Right cardiac atrium (tissue), 5 donors: ENCODE measurements around the gene MARS1. TPM values are rescaled to one million over a fixed set of nuclear protein-coding genes. Genes with fewer than 3 reads are reported as not detected.
"Not testable (repeated sequence)": the region's sequence is repeated elsewhere in the genome, so short reads cannot be mapped to it uniquely, and the experiment has no call there.

Experiments used
- ATAC-seq, 2 donors: fragments of 200-7000 bp; cut with Tn5 transposase; one replicate each; pipeline versions ENCODE4 v1.8.0 to v1.9.1; 2020; ENCODE audit warnings: moderate library complexity in 2 of 2, mild to moderate bottlenecking in 1 of 2
- DNase-seq, 3 donors: peaks; one replicate each; pipeline ENCODE4 v3.0.0-alpha.2; 2020
- H3K27ac ChIP-seq: one replicate; pipeline ENCODE4 v1.5.1; 2013; ENCODE audit warnings: mild to moderate bottlenecking, low read length, control low read depth, moderate library complexity
- H3K27me3 ChIP-seq: one replicate; pipeline ENCODE4 v1.6.1; 2013; ENCODE audit not compliant: control insufficient read depth, insufficient read depth
- H3K4me1 ChIP-seq: one replicate; pipeline ENCODE4 v1.6.1; 2013; ENCODE audit warnings: low read length; ENCODE audit not compliant: control insufficient read depth, insufficient read depth
- H3K4me3 ChIP-seq: one replicate; pipeline ENCODE4 v1.5.1; 2013; ENCODE audit warnings: low read length, control low read depth
- H3K9me3 ChIP-seq: one replicate; pipeline ENCODE4 v1.6.1; 2013; ENCODE audit warnings: low read length; ENCODE audit not compliant: control insufficient read depth
- WGBS: extraction: QIAGEN DNeasy Blood & Tissue Kit; methylation state at CpG from one replicate; pipeline ENCODE4 v1.1.7; 2013; 5-methylcytosine and 5-hydroxymethylcytosine counted together
- intact Hi-C, 4 donors: fragments of 100-400 bp; cut with DNase I; formaldehyde crosslinking; loops; one replicate each; pipeline versions ENCODE4 v1.11.0 to v1.14.0; 2022 to 2023
- microRNA-seq, 2 donors: library from miRNA; unstranded; fragments of <30 nt; microRNA quantifications; one replicate each; pipeline ENCODE4 v1.2.0, GENCODE V29; 2020 to 2021
- polyA plus RNA-seq: library from polyadenylated mRNA; stranded (reverse); fragments of 200-250 nt; gene quantifications from one replicate; pipeline ENCODE4 v1.2.3, GENCODE V29; 2013
- total RNA-seq, 4 donors: library from RNA; stranded (reverse); fragmentation: NEBNext Ultra II Directional; extraction: Animal tissue kit (Norgen Biotek cat#: 25700); gene quantifications; one replicate each; pipeline ENCODE4 v1.2.1, GENCODE V29; 2021
- donor health status: healthy with polysubstance abuse.
- donor health status: DM: no; HTN: yes; CAD: no.
- donor health status: DM: no; HTN: no; CAD: no.
- donor health status: DM: no; HTN: yes; CAD: no; lungs with severe emphysema.
- donor health status: DM: yes; HTN: yes; CAD: no.

Gene MARS1
- total and polyA plus RNA-seq, 5 donors: 54.9 to 89.8 (median 70.0) TPM

- Histone ChIP-seq H3K27ac (no peak overlapping the region), H3K4me3 (no peak overlapping the region), H3K4me1 (no peaks in the 10 kb centered on the region), H3K9me3 (no peaks in the 10 kb centered on the region), H3K27me3 (no peaks in the 10 kb centered on the region)
- intact Hi-C loops: no loop called here
- WGBS: 98% methylated on average over 1 of the region's 1 CpG
- DNase-seq (no peak), ATAC-seq (no peak)
Measured at GRCh38 chr12:57554897-57555296, 67.0 kb downstream of the MARS1 start.

- WGBS: 83% methylated on average over 4 of the region's 4 CpGs
- ATAC-seq: no peak
- intact Hi-C loops: no loop called here
- Histone ChIP-seq H3K27me3 (no peaks in the 10 kb centered on the region), H3K27ac (no peak overlapping the region), H3K4me1 (no peaks in the 10 kb centered on the region), H3K4me3 (no peak overlapping the region), H3K9me3 (no peaks in the 10 kb centered on the region)
- DNase-seq: no peak
Measured at GRCh38 chr12:57558864-57559263, 71.0 kb downstream of the MARS1 start.

GRCh38 chr12:57560516-57560915 is 72.6 kb downstream of the MARS1 start:
- 88% methylated on average over 2 of the region's 2 CpGs for WGBS
- no peaks in the 10 kb centered on the region for H3K27me3 ChIP-seq

GRCh38 chr12:57561117-57561516 is 73.2 kb downstream of the MARS1 start:
- intact Hi-C loops: not testable (repeated sequence)
- 62% methylated on average over 1 of the region's 1 CpG for WGBS

More at GRCh38 chr12:57560516-57560915, 72.6 kb downstream of the MARS1 start:
- no peak overlapping the region for H3K4me3 ChIP-seq
- H3K27ac ChIP-seq: no peak overlapping the region
- no peaks in the 10 kb centered on the region for H3K9me3 ChIP-seq
- no peaks in the 10 kb centered on the region for H3K4me1 ChIP-seq
- DNase-seq (no peak), ATAC-seq (no peak)
- intact Hi-C loops: no loop called here

GRCh38 chr12:57563358-57563757 is 75.5 kb downstream of the MARS1 start:
- intact Hi-C loops: no loop called here
- 19% methylated on average over 4 of the region's 4 CpGs for WGBS

More at GRCh38 chr12:57561117-57561516, 73.2 kb downstream of the MARS1 start:
- not testable (repeated sequence) for H3K4me3 ChIP-seq, ATAC-seq, DNase-seq, H3K4me1 ChIP-seq, H3K9me3 ChIP-seq, H3K27me3 ChIP-seq, H3K27ac ChIP-seq

GRCh38 chr12:57564178-57564740 is 76.4 kb downstream of the MARS1 start:
- Histone ChIP-seq H3K27ac (no peak overlapping the region), H3K4me3 (no peak overlapping the region), H3K9me3 (no peaks in the 10 kb centered on the region), H3K27me3 (no peaks in the 10 kb centered on the region), H3K4me1 (no peaks in the 10 kb centered on the region)
- WGBS: 83% methylated on average over 7 of the region's 7 CpGs
- DNase-seq: no peak
- ATAC-seq: no peak
- intact Hi-C loops: no loop called here

More at GRCh38 chr12:57563358-57563757, 75.5 kb downstream of the MARS1 start:
- ATAC-seq (no peak), DNase-seq (no peak)
- H3K27ac ChIP-seq: no peak overlapping the region
- no peaks in the 10 kb centered on the region for H3K27me3 ChIP-seq
- no peaks in the 10 kb centered on the region for H3K9me3 ChIP-seq
- no peak overlapping the region for H3K4me3 ChIP-seq
- H3K4me1 ChIP-seq: no peaks in the 10 kb centered on the region

Small RNA genes lying within 50 kb of the gene (microRNA-seq; reads per million reads assigned to microRNA genes)
- gene MIR616 (0 to 0.42 reads per million in 2 donors), gene MIR6758 (0 reads per million in 2 donors)

Other genes with a start within 250 kb of the MARS1 start
- gene STAC3, start 236.9 kb upstream of the MARS1 start, total RNA-seq: 1 to 10 TPM in 3 of 4 donors, under 1 TPM in 1; 0.91 to 2.3 (median 1.6) TPM
- gene STAC3, start 236.9 kb upstream of the MARS1 start, polyA plus RNA-seq: 1.2 TPM
- gene R3HDM2, start 57.0 kb upstream of the MARS1 start, total RNA-seq: 10 to 100 TPM; 68.3 to 85.2 (median 76.5) TPM
- 23.1 TPM for gene R3HDM2, start 57.0 kb upstream of the MARS1 start, polyA plus RNA-seq
- gene INHBC, start 53.3 kb upstream of the MARS1 start, total RNA-seq: not detected
- gene INHBC, start 53.3 kb upstream of the MARS1 start, polyA plus RNA-seq: not detected
- gene INHBE, start 32.8 kb upstream of the MARS1 start, total RNA-seq: not detected
- not detected for gene INHBE, start 32.8 kb upstream of the MARS1 start, polyA plus RNA-seq
- 1 to 10 TPM; 1.6 to 3.1 (median 2.5) TPM for gene GLI1, start 28.3 kb upstream of the MARS1 start, total RNA-seq
- 0.59 TPM for gene GLI1, start 28.3 kb upstream of the MARS1 start, polyA plus RNA-seq
- gene ARHGAP9, start 8.2 kb upstream of the MARS1 start, total RNA-seq: 10 to 100 TPM in 1 of 4 donors, 1 to 10 TPM in 3; 4.8 to 10.2 (median 7.5) TPM
- 3.0 TPM for gene ARHGAP9, start 8.2 kb upstream of the MARS1 start, polyA plus RNA-seq
- 10 to 100 TPM; 21.8 to 34.7 (median 22.3) TPM for gene DDIT3, start 32.4 kb downstream of the MARS1 start, total RNA-seq
- 54.6 TPM for gene DDIT3, start 32.4 kb downstream of the MARS1 start, polyA plus RNA-seq
- 10 to 100 TPM; 35.7 to 50.9 (median 41.6) TPM for gene MBD6, start 34.8 kb downstream of the MARS1 start, total RNA-seq
- gene MBD6, start 34.8 kb downstream of the MARS1 start, polyA plus RNA-seq: 16.4 TPM
- gene DCTN2, start 59.1 kb downstream of the MARS1 start, total RNA-seq: 10 to 100 TPM; 88.6 to 92.4 (median 89.5) TPM
- gene DCTN2, start 59.1 kb downstream of the MARS1 start, polyA plus RNA-seq: 99.2 TPM
- under 1 TPM; 0.09 to 0.31 (median 0.20) TPM for gene KIF5A, start 62.0 kb downstream of the MARS1 start, total RNA-seq
- gene KIF5A, start 62.0 kb downstream of the MARS1 start, polyA plus RNA-seq: 0.20 TPM
- 10 to 100 TPM; 14.9 to 17.1 (median 15.6) TPM for gene PIP4K2C, start 103.1 kb downstream of the MARS1 start, total RNA-seq
- 8.7 TPM for gene PIP4K2C, start 103.1 kb downstream of the MARS1 start, polyA plus RNA-seq
- 10 to 100 TPM; 29.3 to 44.6 (median 38.1) TPM for gene DTX3, start 116.8 kb downstream of the MARS1 start, total RNA-seq
- 28.9 TPM for gene DTX3, start 116.8 kb downstream of the MARS1 start, polyA plus RNA-seq
- 10 to 100 TPM; 14.0 to 22.6 (median 18.1) TPM for gene ARHGEF25, start 123.4 kb downstream of the MARS1 start, total RNA-seq
- gene ARHGEF25, start 123.4 kb downstream of the MARS1 start, polyA plus RNA-seq: 21.3 TPM
- 1 to 10 TPM; 1.2 to 2.5 (median 2.2) TPM for gene B4GALNT1, start 145.1 kb downstream of the MARS1 start, total RNA-seq
- gene B4GALNT1, start 145.1 kb downstream of the MARS1 start, polyA plus RNA-seq: 3.3 TPM
- 100 to 1,000 TPM; 145 to 168 (median 154) TPM for gene OS9, start 206.1 kb downstream of the MARS1 start, total RNA-seq
- 127 TPM for gene OS9, start 206.1 kb downstream of the MARS1 start, polyA plus RNA-seq